ENCODE data around the gene SEC61A2.

GRCh38 chr10:12081470-12081869 is 48.0 kb upstream of the SEC61A2 start:
- no peak for TF ChIP-seq CTCF (IDR thresholded peaks at IDR 0.05)
- TF ChIP-seq POLR2A (IDR thresholded peaks at IDR 0.05): no peak
